CD1c-positive myeloid dendritic cell (primary cell): ENCODE results near the gene SNRPA1.
A peak's percentile ranks its signal among the peaks of the same experiment; 100 is the strongest.

ENCODE experiments used
- DNase-seq: peaks from one replicate; pipeline ENCODE4 v3.0.0-alpha.2; 2016; ENCODE audit errors: extremely low spot score

The SNRPA1 gene

DNA sequence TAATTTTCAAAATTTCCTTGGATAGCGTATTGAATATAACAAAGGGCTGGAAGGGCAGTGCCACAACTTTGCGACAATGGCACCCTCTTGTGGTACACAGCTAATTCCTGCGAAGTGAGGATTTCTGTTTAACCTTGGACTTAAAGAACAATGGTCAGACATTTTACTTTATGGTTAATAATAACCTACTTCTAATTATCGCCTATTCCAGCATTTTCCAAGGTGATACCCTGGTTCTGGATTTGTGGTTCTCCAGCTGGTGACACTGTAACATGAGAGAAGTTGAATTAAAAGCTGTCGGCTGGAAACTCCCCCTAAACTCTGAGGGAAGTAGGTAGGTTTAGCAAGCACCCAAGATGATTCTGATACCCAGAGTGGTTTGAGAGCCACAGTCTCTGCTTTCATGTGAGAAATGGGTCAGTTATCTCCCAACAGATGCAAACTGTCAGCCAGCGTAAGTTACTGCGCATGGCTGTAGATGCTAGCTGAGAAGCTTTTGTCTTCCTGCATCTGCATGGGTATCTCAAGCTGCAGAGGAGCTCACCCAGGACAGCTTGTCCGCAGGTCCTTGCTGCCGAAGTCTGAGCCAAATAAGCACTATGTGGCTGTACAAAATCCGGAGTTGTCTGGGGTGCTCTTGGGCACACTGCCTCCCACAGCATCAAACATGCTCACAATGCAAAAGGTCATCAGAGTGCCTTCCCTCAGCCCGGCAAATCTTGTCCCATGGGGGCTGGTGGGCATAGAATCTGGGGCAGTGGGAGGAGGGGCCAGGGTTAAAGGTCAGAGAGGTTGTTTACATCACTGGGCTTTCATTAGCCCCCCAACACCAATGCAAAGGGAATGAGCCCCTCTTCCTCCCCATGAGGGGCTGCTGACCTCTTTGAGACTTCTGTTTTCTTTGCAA lies 36.6 kb downstream of the SNRPA1 start:
- peak; percentile 79 for DNase-seq

DNA sequence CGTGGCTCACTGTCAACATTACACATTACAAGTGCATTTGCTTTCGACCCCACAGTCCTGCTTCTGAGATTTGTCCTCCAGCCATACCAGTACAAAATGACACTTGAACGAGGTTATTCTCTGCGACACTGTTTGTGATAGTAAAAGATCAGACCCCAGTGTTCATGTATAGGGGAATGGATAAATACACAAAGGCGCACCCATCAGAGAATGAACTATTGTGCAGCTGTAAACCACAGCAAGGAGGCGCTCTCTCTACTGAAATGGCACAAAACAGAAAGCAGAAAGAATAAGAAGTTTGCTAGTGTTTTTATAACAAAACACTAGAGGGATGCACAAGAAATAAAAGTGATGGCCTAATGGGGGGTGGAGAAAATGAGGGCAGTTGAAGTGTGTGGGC lies 38.3 kb downstream of the SNRPA1 start:
- DNase-seq: no peak

DNA sequence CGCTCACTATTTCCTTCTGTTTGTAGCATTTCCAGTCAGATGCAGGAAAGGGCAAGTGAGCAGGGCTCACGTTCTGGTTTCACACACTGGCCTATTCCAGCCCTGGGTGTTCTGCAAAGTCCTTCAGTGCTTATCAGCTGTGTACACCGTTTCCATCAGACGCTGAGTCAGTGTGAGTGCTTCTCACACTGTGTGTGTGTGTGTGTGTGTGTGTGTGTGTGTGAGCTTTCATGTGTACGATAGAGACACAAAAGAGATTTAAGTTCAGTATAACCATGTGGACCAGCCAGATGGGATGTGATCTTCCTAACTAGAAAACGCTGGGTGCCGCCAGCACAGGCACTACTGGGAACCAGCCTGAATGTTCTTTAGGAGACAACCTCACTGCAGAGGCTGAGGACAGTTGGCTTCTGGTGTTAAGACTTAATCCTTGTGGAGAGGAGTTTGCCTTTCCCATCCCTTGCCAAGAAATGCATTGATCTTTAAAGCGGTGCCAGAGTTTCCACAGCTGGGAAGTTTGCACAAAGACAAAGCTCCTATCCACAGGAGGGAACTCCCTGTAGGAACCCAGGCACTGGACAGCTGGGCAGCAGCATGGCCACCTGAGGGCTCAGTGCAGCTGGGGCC lies 39.3 kb downstream of the SNRPA1 start:
- DNase-seq: no peak

DNA sequence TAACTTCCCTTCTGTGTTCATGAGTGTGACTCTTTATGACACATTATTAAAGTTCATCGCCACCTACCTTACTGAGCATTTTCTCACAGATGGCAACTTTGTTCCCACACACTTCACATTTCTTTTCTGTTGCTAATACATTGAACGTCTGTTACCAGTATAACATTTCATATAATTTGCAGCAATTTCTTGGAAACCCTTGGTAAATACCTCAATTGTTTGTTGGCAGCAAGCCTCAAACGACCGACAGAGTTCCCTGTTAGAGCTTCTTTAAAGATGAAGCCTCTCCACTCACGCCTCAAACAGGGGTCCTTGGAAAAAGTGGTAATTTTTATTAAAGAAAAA lies 40.0 kb downstream of the SNRPA1 start:
- DNase-seq: no peak

DNA sequence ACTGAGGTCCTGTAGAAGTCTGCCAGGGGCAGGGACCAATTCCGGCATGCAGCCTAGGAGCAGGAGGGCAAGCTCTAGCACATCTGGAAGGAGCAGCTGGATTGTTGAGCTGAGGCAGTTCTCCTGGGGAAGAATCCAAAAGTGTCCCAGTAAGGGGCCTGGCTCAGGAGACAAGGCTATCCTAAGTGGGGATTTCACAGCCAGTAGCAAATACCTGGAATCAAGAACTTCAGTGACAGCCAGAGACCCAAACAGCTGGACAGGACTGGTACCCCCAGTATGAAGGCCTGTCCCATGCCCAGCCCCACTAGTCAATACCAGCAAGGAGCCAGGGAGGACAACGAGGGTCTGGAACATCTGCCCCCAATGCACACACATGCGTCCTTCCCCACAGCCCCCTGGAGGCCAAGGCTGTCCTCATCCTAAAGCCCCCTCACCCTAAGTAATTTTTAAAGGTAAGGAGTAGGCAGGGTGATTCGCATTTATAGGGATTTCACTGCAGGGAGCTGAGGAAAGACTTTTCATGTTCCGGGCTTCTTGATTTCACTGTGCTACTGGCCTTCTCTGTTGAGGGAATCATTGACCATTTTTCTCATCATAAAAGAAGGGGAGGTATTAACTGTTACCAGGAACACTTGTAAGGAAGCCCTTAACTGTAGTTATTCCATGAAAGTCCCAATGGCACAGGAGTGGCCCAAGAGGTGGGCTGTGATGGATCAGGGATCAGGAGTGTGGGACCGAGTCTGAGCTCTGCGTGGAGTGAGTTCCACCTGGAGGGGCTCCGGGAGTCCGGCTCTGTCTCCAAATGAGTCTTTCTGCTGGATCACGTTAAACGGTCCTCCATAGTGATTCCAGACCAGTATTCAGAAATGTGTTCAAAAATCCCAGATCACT lies 40.6 kb downstream of the SNRPA1 start:
- DNase-seq: no peak

DNA sequence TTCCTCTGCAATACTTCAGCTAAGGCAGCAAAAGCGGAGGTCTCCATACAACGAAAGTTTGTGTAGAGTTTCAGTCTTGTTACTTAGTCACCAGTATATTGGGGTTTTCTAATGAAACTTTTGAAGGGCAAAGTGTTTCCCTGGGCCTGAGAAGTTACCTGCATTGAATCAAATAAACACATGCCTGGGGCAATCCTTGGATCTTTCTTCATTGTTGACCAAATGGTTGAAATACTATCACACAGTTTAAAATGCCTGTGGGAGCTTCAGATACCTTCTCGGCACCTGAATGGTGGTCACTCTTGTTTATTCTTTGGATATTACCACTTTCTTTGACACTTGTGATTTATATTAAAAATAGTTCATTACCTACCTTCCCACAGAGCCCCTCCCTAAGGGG lies 42.2 kb downstream of the SNRPA1 start:
- DNase-seq: no peak

DNA sequence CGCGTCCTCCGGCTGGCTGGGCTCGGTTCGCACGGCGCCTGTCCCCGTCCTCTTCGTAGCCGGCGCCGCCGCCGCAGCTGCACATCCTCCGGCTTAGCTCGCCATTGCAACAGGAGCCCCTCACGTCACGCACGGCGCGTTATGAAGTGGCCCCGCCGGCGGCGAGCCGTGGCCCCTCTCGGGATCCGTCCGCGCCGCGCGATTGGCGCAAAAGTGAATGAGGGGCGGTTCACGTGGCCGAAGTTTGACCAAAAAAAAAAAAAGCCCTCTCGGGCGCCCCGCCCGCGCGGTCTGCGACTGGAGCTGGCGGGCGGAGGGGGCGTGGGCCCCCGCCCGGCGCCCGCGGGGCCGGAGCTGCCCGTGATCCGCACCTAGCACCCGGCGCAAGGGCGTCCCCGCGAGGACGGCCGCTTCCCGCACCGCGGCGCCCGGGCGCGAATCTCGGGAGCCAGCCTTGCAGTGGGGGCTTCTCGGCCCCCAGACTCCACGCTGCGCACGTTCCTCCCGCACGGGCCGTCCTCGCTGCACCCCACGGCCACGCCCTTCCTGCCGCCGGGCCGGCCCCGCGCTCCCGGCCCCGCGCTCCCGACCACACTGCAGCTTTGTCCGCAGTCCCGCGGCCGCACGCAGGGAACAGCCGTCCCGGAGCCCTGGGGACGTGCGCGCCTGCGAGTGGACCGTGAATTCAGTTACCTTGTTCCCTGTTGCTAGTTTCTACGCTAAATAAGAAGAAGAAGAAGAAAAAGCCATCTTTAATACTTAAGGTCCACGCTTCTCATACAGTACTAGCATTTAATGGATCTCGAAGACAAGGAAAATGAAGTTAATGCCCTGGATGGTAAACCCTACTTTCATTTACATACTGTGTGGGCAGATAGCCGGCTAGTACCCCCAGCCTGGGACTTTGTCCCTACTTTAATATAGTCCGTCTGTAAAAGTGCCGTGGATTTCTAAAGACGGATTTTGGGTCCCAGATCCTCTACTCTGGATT lies 42.9 kb downstream of the SNRPA1 start, which contains the start of gene CHSY1:
Gene CHSY1, minus strand, starts transcription at position 219 of the 991 bp plus-strand sequence. CDS start 592 bp downstream, outside the sequence.
- DNase-seq: peak; percentile 97

DNA sequence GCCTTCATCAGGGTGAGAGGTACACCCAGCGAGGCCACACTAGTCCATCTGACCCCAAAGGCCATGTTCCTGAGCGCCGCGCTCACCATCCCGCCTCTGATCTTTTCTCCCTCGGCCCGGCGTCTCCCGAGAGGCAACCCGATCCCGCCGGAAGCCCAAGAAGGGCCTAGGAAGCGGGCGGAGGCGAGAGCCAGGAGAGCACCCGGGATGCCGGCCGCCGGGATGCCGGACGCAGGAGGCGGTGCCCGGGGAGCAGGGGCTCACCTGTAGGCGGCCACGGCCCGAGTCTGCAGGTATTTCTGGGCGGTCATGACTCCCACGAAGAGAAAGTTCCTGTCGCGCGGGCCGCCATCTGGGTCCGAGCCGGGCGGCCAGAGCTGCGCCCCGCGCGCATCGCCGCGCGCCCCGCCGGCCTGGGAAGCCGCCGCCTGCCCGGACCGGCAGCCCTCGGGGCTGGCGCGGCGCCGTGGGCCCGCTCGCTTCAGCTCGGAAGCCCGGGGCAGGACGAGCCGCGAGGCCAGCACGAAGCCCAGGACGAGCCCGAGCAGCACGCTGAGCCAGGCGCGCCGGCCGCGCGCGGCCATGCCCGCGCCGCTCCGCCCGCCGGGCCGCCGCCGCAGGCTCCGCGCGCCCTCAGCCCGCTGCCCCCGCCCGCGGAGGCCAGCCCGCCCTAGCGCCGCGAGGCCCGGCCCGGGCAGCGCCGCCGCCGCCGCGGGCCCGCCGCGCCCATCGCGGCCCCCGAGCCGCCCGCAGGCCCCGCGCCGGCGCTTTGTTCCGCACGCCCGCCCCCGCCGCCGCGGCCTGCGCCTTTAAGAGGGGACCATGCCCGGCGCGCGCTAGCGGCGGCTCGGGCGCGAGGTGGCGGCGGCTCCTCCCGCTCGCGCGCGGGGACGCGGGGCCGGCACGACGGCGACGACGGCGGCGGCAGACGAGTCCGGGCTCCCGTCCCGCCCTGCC lies 43.9 kb downstream of the SNRPA1 start:
- peak; percentile 82 for DNase-seq

DNA sequence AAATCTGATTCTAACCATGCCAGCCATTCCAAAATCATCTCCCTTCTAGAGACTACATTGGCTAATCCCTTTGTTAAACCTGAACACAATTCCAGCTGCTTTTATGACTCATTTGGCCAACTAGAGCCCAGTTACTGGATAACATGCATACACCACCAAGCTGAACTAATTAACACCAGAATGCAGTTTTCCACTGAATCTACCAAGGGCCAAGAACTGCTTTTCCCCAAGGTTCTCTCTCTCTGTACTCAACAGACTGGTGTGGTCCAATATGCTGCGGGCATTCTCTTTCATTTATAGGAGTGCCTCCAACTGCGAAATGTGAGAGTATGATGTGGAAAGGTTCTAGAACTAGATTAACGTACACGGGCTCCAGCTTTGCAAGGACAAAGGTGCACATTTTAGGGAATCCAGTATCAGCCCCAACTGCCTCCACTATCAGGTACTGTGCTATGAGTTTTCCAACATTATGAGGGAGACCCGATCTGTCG lies 44.7 kb downstream of the SNRPA1 start:
- no peak for DNase-seq

DNA sequence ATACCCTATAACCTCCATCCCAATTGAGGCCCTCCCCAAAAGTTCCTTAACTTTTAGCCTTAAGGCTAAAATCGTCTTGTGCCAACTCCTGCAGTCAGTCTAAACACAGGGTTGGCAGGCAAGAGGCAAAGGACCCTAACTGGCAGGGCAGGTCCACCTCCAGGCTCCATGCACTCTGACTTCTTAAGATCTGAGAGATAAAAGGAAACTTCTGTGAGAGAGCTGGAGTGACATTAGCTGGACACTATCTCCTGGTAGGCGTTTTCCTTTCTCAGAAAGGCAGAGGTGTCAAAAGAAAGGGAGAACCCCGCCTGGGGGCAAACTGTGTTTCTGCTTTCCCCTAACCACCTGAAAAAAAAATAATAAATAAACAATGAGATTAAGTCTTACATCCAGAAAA lies 46.8 kb downstream of the SNRPA1 start:
- DNase-seq: no peak

DNA sequence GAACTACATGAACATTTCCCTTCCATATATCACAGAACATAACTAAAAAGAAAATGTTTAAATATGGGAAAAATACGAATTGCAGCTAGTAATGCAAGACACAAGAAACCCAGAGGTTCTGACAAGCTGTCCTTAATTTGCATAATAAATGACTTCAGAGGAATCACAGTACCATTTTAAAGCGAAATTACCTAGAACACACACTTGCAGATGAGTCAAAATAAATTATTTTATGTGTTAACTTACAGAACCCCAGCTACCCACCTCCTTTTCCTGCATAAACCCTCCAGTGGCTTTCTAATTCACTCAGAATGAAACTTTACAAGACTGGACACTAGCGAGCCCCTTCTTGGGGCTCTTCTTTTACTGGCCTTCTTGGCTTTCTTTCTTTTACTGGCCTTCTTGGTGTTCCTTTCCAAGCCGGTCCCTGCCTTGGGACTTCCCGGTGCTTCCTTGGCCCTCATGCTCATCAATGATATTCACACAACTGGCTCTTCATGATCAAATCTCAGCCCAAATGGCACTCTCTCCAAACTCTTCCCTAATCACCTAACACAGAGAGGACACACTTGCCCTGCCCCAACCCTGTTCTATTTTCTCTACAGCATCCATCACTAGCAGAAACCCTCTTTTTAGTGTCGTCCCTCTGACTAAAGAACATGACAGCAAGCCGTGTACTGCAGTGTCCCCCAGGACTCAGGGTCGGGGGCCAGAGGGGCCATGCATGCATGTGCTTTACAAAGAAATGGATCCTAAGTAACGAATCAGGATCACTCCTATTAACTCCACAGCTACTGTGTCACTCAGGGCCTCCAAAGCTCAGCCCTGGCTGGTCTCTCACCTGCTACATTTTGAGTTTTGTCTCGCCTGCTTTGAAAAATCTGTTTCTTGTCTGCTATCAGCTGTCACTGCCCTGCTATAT lies 48.0 kb downstream of the SNRPA1 start:
- no peak for DNase-seq

DNA sequence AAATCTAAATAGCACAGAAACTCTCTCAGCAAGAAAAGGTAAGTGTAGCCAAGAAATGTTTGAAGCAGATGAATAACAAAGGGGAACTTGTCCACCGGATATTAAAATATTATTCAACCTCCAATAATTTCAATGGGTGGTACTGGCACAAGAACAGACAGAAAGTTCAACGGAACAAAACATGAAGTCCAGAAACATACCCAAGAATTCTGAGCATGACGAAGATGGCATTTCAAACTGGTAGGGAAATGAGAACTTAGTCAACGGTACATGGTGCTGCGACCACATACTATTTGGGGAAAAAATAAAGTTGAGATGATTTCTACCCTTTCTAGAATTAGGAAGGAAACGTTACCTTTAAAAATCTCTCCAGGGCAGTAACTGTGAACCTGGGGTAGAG lies 48.7 kb downstream of the SNRPA1 start:
- DNase-seq: peak; percentile 14

DNA sequence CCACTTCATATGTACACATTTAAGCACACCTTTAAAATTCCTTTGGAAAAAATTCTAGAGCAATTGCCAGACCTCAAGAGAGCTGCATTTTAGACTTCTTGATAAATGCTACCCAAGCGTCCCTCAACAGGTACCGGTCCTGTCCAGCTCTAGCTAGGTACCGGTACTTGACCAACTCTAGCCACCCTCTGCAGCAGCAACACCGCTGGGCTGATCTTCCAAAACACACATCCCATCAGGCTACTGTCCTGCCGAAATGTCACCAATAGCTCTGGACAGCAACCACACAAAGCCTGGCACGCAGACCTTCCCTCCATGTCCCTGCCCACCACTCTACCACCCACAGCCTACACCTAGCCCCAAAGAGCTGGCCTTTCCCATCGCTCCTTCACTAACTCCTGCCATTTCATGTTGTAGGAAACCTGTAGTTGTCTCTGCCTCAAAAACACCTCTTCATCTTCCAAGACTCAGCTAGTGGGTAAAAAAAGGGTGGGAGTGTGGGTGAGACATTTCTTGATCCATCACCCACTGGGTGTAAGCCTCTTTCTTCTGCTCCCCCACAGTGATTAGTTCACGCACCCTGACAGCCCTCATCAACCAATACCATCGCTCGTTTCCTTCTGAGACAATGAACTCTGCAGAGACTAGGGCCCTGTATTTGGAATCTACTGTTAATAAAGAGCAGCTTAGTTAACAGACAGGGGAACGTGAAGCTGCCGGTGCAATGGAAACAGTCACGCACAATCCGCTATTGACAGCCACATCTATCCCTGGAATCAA lies 50.0 kb downstream of the SNRPA1 start:
- DNase-seq: no peak

DNA sequence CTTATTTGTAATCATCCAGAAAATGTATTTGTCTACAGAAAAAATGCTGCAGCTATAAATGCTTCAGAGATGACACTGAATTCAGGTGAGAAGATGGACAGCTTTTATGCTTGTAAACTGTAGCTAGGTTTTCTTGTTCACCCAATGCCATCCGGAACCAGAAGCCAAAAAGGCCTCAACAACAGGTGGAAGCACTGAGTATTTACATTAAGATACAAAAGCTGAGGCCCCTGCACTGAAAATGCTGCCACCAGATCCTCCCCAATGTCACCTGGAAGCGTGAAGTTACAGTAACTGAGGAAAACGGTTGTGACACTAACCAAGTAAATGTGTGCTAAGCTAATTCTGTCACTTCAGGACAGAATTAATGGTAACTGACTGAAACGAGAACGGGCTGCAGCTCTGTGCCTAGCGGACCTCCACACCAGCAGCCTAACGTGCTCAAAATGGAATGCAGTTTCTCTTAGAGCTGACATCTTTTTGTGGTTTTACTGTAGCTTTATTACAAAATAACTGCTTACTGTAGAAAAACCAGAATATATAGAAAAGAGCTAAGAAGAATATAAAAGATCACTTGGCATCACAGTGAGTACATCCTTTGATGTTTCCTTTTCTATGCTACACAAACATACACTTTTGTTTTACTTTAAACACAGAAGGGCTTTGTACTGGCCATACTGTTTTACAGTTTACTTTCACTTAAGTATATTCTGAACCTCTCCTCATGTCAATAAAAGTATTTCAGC lies 50.8 kb downstream of the SNRPA1 start:
- no peak for DNase-seq

DNA sequence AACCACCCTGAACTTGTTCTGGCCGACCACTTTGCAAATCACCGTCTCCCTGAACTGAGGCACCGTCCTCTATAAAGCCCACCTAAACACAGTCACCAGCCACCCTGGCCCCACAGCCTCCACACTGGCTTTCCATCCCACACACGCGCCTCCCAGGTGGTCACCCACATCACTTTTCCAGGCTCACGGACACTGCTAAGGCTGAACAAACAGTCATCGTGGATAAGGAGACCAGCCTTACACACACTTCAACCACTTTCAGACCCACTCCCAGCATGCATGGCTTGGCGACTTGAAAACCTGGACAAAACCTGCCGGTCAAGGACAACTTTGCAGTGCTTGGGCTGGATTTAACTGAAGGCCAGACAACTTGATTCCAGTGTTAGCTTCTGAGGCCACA lies 51.6 kb downstream of the SNRPA1 start:
- no peak for DNase-seq

DNA sequence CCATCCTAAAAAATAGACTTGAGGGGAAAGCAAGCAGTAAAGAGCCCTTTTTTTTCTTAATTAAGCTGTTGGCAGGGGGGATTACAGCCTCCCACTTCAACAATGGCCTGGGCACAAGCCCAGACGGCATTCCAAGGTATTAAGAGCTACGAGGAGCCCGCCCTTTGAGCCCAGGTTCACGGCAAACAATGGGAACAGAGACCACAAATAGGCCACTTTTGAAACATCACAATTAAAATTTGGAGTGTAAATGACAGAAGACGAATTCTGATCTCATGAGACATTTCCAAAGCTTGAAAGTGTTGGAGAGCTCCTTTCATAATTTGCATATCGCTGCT lies 52.1 kb downstream of the SNRPA1 start:
- no peak for DNase-seq
